ENCODE results near the gene PLA2G4D.

The PLA2G4D gene

DNA sequence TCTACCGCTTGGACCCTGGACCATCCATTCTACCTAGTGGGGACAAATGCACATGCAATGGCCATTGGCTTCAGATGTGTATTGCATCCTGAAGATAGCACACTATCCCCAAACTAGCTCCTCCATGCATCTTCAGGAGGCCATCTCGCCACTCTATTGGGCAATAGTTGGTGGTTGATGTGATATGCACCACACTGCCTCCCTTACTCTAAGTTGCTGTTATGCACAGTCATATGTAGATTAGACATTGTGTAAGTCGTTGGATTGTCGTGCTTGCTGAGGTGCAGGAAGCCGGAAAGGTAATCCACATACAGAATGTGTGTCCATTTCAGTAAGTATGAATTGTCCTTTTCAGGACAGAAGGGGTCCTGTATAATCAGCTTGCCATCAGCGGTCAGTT lies 26.7 kb upstream of the PLA2G4D start:
- H2AFZ ChIP-seq (ENCODE audit: low read length), result no peak overlapping the region
- H4K20me1 ChIP-seq (ENCODE audit: insufficient read depth, low read length), result no peaks in the 10 kb centered on the region
- H3K9ac ChIP-seq (ENCODE audit: low read length), result no peak overlapping the region
- H3F3A ChIP-seq (ENCODE audit: insufficient read depth, low read length), result no peaks in the 10 kb centered on the region
- H3K79me2 ChIP-seq (ENCODE audit: insufficient read depth, low read length), result no peaks in the 10 kb centered on the region
- no peaks in the 10 kb centered on the region for H3K9me2 ChIP-seq (ENCODE audit: low read depth, low read length)
- no peaks in the 10 kb centered on the region for H3K9me3 ChIP-seq (ENCODE audit: low read length)
- H3K27me3 ChIP-seq (ENCODE audit: insufficient read depth, low read length), result peaks cover 7% of the 10 kb centered on the region; the same call in 1 of the 2 replicates
- no peaks in the 10 kb centered on the region for H3K4me1 ChIP-seq (ENCODE audit: insufficient read depth, low read length, severe bottlenecking)
- H3K4me3 ChIP-seq (ENCODE audit: low read depth, low read length, poor library complexity, severe bottlenecking), result no peak overlapping the region
- H3K4me2 ChIP-seq (ENCODE audit: low read length), result no peak overlapping the region
- TF ChIP-seq, protein P1, sequence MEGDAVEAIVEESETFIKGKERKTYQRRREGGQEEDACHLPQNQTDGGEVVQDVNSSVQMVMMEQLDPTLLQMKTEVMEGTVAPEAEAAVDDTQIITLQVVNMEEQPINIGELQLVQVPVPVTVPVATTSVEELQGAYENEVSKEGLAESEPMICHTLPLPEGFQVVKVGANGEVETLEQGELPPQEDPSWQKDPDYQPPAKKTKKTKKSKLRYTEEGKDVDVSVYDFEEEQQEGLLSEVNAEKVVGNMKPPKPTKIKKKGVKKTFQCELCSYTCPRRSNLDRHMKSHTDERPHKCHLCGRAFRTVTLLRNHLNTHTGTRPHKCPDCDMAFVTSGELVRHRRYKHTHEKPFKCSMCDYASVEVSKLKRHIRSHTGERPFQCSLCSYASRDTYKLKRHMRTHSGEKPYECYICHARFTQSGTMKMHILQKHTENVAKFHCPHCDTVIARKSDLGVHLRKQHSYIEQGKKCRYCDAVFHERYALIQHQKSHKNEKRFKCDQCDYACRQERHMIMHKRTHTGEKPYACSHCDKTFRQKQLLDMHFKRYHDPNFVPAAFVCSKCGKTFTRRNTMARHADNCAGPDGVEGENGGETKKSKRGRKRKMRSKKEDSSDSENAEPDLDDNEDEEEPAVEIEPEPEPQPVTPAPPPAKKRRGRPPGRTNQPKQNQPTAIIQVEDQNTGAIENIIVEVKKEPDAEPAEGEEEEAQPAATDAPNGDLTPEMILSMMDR (IDR thresholded peaks at IDR 0.05; ENCODE audit: low read length), result no peak
- TF ChIP-seq EZH2 (IDR thresholded peaks at IDR 0.05; ENCODE audit: borderline replicate concordance, low read length), result no peak
- H3K36me3 ChIP-seq (ENCODE audit: insufficient read depth, low read length), result no peaks in the 10 kb centered on the region; the same call in 1 of the 2 replicates
- no peak overlapping the region for H3K27ac ChIP-seq (ENCODE audit: low read depth, low read length, poor library complexity, severe bottlenecking)

DNA sequence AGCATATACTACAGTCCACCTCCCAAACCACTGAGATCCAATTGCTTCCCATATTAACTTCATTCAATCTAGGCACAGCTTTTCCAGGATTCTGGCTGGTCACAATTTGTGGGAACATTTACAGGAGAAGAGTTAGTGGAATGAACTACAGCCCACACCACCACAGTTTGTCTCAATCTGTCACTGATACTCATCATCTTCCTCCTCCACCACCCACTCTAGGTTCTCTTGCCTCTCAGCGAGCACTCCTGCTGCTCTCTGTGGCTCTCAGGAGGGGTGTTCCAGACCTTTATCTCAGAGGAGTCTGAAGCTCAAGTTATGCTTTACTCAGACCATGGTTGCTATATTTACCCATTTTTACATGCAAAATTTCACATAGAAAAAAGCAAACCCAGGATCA lies 25.9 kb upstream of the PLA2G4D start:
- H2AFZ ChIP-seq (ENCODE audit: low read length), result no peak overlapping the region
- no peaks in the 10 kb centered on the region for H4K20me1 ChIP-seq (ENCODE audit: insufficient read depth, low read length)
- H3K79me2 ChIP-seq (ENCODE audit: insufficient read depth, low read length), result no peaks in the 10 kb centered on the region
- H3K4me1 ChIP-seq (ENCODE audit: insufficient read depth, low read length, severe bottlenecking), result no peaks in the 10 kb centered on the region
- no peak overlapping the region for H3K4me3 ChIP-seq (ENCODE audit: low read depth, low read length, poor library complexity, severe bottlenecking)
- no peak overlapping the region for H3K4me2 ChIP-seq (ENCODE audit: low read length)
- no peak overlapping the region for H3K9ac ChIP-seq (ENCODE audit: low read length)
- H3K9me2 ChIP-seq (ENCODE audit: low read depth, low read length), result no peaks in the 10 kb centered on the region
- H3K36me3 ChIP-seq (ENCODE audit: insufficient read depth, low read length), result no peaks in the 10 kb centered on the region; the same call in 1 of the 2 replicates
- H3K27ac ChIP-seq (ENCODE audit: low read depth, low read length, poor library complexity, severe bottlenecking), result no peak overlapping the region
- no peaks in the 10 kb centered on the region for H3F3A ChIP-seq (ENCODE audit: insufficient read depth, low read length)
- no peaks in the 10 kb centered on the region for H3K9me3 ChIP-seq (ENCODE audit: low read length)
- peaks cover 7% of the 10 kb centered on the region; the same call in 1 of the 2 replicates for H3K27me3 ChIP-seq (ENCODE audit: insufficient read depth, low read length)
- TF ChIP-seq, protein P1 (IDR thresholded peaks at IDR 0.05; ENCODE audit: low read length), result no peak
- no peak for TF ChIP-seq EZH2 (IDR thresholded peaks at IDR 0.05; ENCODE audit: borderline replicate concordance, low read length)

DNA sequence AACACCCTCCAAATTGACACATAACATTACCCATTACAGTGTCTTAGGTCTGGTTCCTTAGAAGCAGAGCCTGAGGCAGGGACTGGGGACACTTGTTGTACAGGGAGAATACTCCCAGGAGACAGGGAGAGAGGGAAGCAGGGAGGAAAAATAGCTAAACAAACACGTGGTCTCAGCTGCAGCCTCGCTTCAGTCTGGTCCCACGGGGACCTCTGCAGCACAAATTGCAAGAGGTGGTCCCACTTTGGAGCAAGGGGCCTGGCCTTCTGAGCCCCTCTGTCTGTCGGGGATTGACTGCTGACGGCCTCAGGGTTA lies 25.0 kb upstream of the PLA2G4D start:
- no peak overlapping the region for H3K9ac ChIP-seq (ENCODE audit: low read length)
- H3K36me3 ChIP-seq (ENCODE audit: insufficient read depth, low read length), result no peaks in the 10 kb centered on the region; the same call in 1 of the 2 replicates
- no peaks in the 10 kb centered on the region for H3F3A ChIP-seq (ENCODE audit: insufficient read depth, low read length)
- no peaks in the 10 kb centered on the region for H3K79me2 ChIP-seq (ENCODE audit: insufficient read depth, low read length)
- H2AFZ ChIP-seq (ENCODE audit: low read length), result no peak overlapping the region
- no peak overlapping the region for H3K27ac ChIP-seq (ENCODE audit: low read depth, low read length, poor library complexity, severe bottlenecking)
- TF ChIP-seq EZH2 (IDR thresholded peaks at IDR 0.05; ENCODE audit: borderline replicate concordance, low read length), result no peak
- TF ChIP-seq, protein P1 (IDR thresholded peaks at IDR 0.05; ENCODE audit: low read length), result no peak
- no peak overlapping the region for H3K4me3 ChIP-seq (ENCODE audit: low read depth, low read length, poor library complexity, severe bottlenecking)
- no peaks in the 10 kb centered on the region for H3K4me1 ChIP-seq (ENCODE audit: insufficient read depth, low read length, severe bottlenecking)
- peaks cover 7% of the 10 kb centered on the region; the same call in 1 of the 2 replicates for H3K27me3 ChIP-seq (ENCODE audit: insufficient read depth, low read length)
- no peaks in the 10 kb centered on the region for H3K9me2 ChIP-seq (ENCODE audit: low read depth, low read length)
- no peaks in the 10 kb centered on the region for H4K20me1 ChIP-seq (ENCODE audit: insufficient read depth, low read length)
- H3K4me2 ChIP-seq (ENCODE audit: low read length), result no peak overlapping the region
- no peaks in the 10 kb centered on the region for H3K9me3 ChIP-seq (ENCODE audit: low read length)
